DMS153 treated with DMSO at 0.1 percent for 48 hours (cell line): ENCODE measurements around the gene ODF2.

Experiments
- DNase-seq: peaks from one replicate; lab custom pipeline; 2025; ENCODE audit not compliant: unreplicated experiment; lab: John Stamatoyannopoulos, UW

The ODF2 gene

GRCh38 chr9:128523199-128523925 is 67.6 kb downstream of the ODF2 start:
- no peak for DNase-seq

GRCh38 chr9:128526720-128527119 is 70.9 kb downstream of the ODF2 start:
- no peak for DNase-seq

DNA sequence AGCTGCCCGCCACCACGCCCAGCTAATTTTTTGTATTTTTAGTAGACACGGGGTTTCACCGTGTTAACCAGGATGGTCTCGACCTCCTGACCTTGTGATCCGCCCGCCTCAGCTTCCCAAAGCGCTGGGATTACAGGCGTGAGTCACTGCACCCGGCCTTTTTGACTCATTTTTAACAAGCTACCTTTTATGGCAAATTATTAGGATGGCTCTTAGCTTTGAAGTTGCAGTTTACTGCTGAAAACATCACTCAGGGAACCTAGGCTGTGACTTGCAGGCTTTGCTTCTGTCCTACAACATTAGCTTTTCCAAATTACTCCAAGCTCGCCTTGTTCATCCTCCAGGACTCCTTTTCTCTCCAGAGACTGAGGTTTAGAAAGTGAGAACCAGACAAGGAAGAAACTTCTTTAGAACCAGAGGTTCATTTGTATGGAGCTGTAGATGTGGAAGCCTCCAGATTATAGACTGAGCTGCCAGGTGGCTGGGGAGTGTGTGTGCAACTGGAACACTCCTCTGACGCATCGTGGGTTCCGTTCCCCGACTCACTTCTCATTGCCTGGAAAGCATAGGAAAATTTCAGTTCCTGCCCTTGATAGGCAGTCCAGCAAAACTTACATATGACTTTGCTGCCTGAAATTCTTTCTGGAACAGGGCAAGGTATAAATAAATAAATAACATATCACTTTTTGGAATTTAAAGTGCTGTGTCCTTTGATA is 72.8 kb downstream of the ODF2 start:
- no peak for DNase-seq

DNA sequence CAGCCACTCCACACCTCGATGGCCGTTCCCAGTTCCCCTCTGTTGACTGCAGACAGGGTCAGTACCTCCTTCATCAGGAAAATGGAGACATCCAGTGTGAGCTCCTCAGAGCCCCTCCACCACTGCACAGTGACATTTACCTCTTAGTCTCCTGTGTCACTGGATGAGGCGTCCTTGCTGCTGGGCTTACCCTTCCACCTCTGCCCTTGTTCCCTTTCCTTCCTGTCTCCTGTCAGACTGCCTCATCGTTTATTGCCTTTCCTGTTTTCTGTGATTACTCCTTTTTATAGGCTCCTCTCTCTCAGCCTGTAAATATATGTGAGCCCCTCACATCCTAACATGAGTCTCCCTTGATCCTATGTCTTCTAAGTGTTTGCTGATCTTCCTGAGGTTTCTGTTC is 73.4 kb downstream of the ODF2 start:
- no peak for DNase-seq

DNA sequence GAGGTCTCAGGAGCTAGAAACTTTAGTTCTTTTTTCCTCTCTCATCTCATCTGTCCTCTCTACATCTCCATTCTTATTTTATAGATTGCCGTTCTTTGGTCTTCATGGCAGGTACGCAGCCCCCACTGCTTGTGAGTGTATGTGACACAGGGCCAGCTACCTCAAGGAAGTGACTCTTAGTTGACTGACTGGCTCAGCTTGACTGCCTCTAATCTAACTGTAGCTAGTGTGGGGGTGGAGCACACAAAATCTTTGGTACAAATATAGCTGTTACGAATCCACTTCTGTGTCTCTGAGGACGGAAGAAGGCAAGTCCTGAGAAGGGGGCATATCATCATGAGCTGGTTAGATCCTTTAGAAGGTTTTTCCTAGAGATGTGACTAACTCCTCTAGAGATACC is 76.8 kb downstream of the ODF2 start:
- no peak for DNase-seq

- no peak for DNase-seq
Measured at GRCh38 chr9:128540634-128541360, 85.0 kb downstream of the ODF2 start.

GRCh38 chr9:128546504-128546903 is 90.7 kb downstream of the ODF2 start:
- DNase-seq, result no peak

- DNase-seq, result no peak
Measured at GRCh38 chr9:128548876-128549275, 93.1 kb downstream of the ODF2 start.

- DNase-seq, result no peak
Measured at GRCh38 chr9:128550226-128550625, 94.4 kb downstream of the ODF2 start.
